MV-4-11 (cell line): ENCODE data around the gene COL19A1.
"Not testable (repeated sequence)": the region's sequence is repeated elsewhere in the genome, so short reads cannot be mapped to it uniquely, and the experiment has no call there.

ENCODE experiments used
- DNase-seq: peaks from one replicate; lab custom pipeline; 2025; lab: John Stamatoyannopoulos, UW

The COL19A1 gene

GRCh38 chr6:69866351-69866769 is at the start of gene COL19A1:
Gene COL19A1 (plus strand): TSS chr6:69866556. CDS start chr6:69879568, 13,012 bp downstream.
- DNase-seq, result no peak

GRCh38 chr6:69816569-69816968 is 49.8 kb upstream of the COL19A1 start:
- DNase-seq, result no peak

- DNase-seq, result no peak
Measured at GRCh38 chr6:69817358-69817757, 49.0 kb upstream of the COL19A1 start.

- DNase-seq, result no peak
Measured at GRCh38 chr6:69818223-69818930, 48.0 kb upstream of the COL19A1 start.

- DNase-seq, result no peak
Measured at GRCh38 chr6:69819138-69819537, 47.2 kb upstream of the COL19A1 start.

- DNase-seq, result no peak
Measured at GRCh38 chr6:69820018-69820417, 46.3 kb upstream of the COL19A1 start.

GRCh38 chr6:69820438-69820837 is 45.9 kb upstream of the COL19A1 start:
- no peak for DNase-seq

GRCh38 chr6:69824355-69824754 is 42.0 kb upstream of the COL19A1 start:
- not testable (repeated sequence) for DNase-seq

- no peak for DNase-seq
Measured at GRCh38 chr6:69825904-69826303, 40.5 kb upstream of the COL19A1 start.

GRCh38 chr6:69827276-69827893 is 39.0 kb upstream of the COL19A1 start:
- DNase-seq, result no peak

GRCh38 chr6:69832558-69832957 is 33.8 kb upstream of the COL19A1 start:
- no peak for DNase-seq

- DNase-seq, result peak; percentile 47
Measured at GRCh38 chr6:69835414-69836179, 30.8 kb upstream of the COL19A1 start.

- DNase-seq, result no peak
Measured at GRCh38 chr6:69841862-69842261, 24.5 kb upstream of the COL19A1 start.

GRCh38 chr6:69843189-69843588 is 23.2 kb upstream of the COL19A1 start:
- no peak for DNase-seq

GRCh38 chr6:69846312-69846711 is 20.0 kb upstream of the COL19A1 start:
- DNase-seq, result no peak

GRCh38 chr6:69846770-69847491 is 19.4 kb upstream of the COL19A1 start:
- DNase-seq, result no peak

- DNase-seq, result no peak
Measured at GRCh38 chr6:69847492-69847788, 18.9 kb upstream of the COL19A1 start.

GRCh38 chr6:69848552-69848951 is 17.8 kb upstream of the COL19A1 start:
- DNase-seq, result no peak

GRCh38 chr6:69852706-69853105 is 13.7 kb upstream of the COL19A1 start:
- no peak for DNase-seq

- DNase-seq, result no peak
Measured at GRCh38 chr6:69861986-69862385, 4.4 kb upstream of the COL19A1 start.

- no peak for DNase-seq
Measured at GRCh38 chr6:69863766-69864165, 2.6 kb upstream of the COL19A1 start.

GRCh38 chr6:69865126-69865525 is 1.2 kb upstream of the COL19A1 start:
- DNase-seq, result no peak
